ENCODE measurements around the gene NTN5. TPM values are rescaled to one million over a fixed set of nuclear protein-coding genes. Genes with fewer than 3 reads are reported as not detected.

NTN5 gene
- total and polyA plus RNA-seq, 10 of the 15 experiments (the other 5 are each of a cell fraction or from before 2014, with no cell fraction given) = 0.07 to 0.22 TPM; not detected in 8

GRCh38 chr19:48722196-48722708, 49.4 kb upstream of the NTN5 start (continued):
- no peak for TF ChIP-seq ZBTB40 (IDR thresholded peaks at IDR 0.05; ENCODE audit: borderline replicate concordance)
- no peak for TF ChIP-seq MYB (IDR thresholded peaks at IDR 0.05; ENCODE audit: borderline replicate concordance, low read depth, low read length)
- TF ChIP-seq FOXK2 (IDR thresholded peaks at IDR 0.05) = no peak
- TF ChIP-seq ZNF207 (IDR thresholded peaks at IDR 0.05; ENCODE audit: borderline replicate concordance) = no peak
- no peak for TF ChIP-seq ZBTB33 (IDR thresholded peaks at IDR 0.05)
- TF ChIP-seq, protein P1, sequence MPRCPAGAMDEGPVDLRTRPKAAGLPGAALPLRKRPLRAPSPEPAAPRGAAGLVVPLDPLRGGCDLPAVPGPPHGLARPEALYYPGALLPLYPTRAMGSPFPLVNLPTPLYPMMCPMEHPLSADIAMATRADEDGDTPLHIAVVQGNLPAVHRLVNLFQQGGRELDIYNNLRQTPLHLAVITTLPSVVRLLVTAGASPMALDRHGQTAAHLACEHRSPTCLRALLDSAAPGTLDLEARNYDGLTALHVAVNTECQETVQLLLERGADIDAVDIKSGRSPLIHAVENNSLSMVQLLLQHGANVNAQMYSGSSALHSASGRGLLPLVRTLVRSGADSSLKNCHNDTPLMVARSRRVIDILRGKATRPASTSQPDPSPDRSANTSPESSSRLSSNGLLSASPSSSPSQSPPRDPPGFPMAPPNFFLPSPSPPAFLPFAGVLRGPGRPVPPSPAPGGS (IDR thresholded peaks at IDR 0.05; ENCODE audit: borderline replicate concordance, insufficient read depth, low read depth, low read length, poor library complexity, severe bottlenecking) = no peak
- no peak for TF ChIP-seq STAT3 (IDR thresholded peaks at IDR 0.05; ENCODE audit: low read depth, low read length)

Measured in GM12878 (cell line).